Measurements from ENCODE around the gene ASIC2. TPM values are rescaled to one million over a fixed set of nuclear protein-coding genes. Genes with fewer than 3 reads are reported as not detected.

Gene ASIC2
- total and polyA plus RNA-seq, 9 of the 15 experiments (the other 6 are each of a cell fraction or from before 2014, with no cell fraction given): not detected

DNA sequence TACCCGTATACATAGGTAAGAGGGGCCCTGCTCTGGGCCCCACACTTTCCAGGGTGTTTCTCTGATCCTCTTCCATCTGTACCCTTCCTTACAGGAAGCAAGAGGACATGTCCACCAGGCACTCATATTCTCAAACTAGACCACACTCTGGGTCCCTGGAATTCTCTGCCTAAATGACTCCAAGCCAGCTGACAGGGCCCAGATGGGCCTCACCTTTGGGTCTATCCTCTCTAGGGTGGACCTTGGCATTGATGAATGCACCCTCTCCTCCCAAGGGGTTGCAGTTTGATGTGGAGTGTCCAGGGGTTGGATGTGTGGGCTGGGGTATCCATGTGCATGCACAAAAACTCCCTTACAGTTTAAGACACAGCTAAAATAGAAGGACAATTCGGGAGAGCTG, 95.8 kb downstream of the ASIC2 start:
- Histone ChIP-seq H3K9ac (ENCODE audit: insufficient read depth in 1 of 2, low read depth in 2 of 2, low read length in 2 of 2) (no peak overlapping the region), H3K4me2 (ENCODE audit: insufficient read depth, low read length) (no peak overlapping the region), H3K4me1 (replicated peaks in 1 of 2; ENCODE audit: control insufficient read depth in 2 of 2, insufficient read depth in 2 of 2, low read length in 2 of 2) (no peaks in the 10 kb centered on the region), H3K36me3 (ENCODE audit: control insufficient read depth, insufficient read depth, low read length) (no peaks in the 10 kb centered on the region), H3K79me2 (ENCODE audit: control insufficient read depth, insufficient read depth, low read length) (no peaks in the 10 kb centered on the region), H3K9me1 (ENCODE audit: control insufficient read depth, insufficient read depth, low read length) (no peaks in the 10 kb centered on the region), H3K4me3 (no peak overlapping the region), H3K27ac (ENCODE audit: extremely low read depth, low read depth, low read length) (no peak overlapping the region), H2AFZ (ENCODE audit: low read depth, low read length) (no peak overlapping the region), H3K9me3 (replicated peaks; ENCODE audit: control insufficient read depth, insufficient read depth, low read depth, low read length) (no peaks in the 10 kb centered on the region), H3K27me3 (ENCODE audit: control insufficient read depth in 2 of 2, insufficient read depth in 2 of 2, low read length in 2 of 2) (peaks cover 0 to 11% of the 10 kb centered on the region in 2 experiments; a peak in 1 of 5 replicates), H4K20me1 (replicated peaks; ENCODE audit: control insufficient read depth, insufficient read depth, low read length) (no peaks in the 10 kb centered on the region)
- no TSS peak for BruUV-seq (replicated peaks)
- POLR2A ChIA-PET: interaction anchor here (0.7 kb wide), 1 partner anchor 1316 kb away, joined by 3 read pairs; no protein-coding TSS in a partner anchor
- intact Hi-C loops (cut with micrococcal nuclease): no loop called here
- FAIRE-seq (no peak), DNase-seq (ENCODE audit: extremely low read depth in 1 of 4, low spot score in 3 of 4) (no peak), ATAC-seq (no peak)
- CTCF ChIA-PET (ENCODE audit: low intra/inter-chr PET ratio): no interaction called here
- WGBS (ENCODE audit: insufficient coverage, low coverage, missing lambda C conversion rate): 4% methylated on average over 2 of the region's 2 CpGs
- in situ Hi-C loops (cut with MboI): no loop called here
- TF ChIP-seq, protein P1, sequence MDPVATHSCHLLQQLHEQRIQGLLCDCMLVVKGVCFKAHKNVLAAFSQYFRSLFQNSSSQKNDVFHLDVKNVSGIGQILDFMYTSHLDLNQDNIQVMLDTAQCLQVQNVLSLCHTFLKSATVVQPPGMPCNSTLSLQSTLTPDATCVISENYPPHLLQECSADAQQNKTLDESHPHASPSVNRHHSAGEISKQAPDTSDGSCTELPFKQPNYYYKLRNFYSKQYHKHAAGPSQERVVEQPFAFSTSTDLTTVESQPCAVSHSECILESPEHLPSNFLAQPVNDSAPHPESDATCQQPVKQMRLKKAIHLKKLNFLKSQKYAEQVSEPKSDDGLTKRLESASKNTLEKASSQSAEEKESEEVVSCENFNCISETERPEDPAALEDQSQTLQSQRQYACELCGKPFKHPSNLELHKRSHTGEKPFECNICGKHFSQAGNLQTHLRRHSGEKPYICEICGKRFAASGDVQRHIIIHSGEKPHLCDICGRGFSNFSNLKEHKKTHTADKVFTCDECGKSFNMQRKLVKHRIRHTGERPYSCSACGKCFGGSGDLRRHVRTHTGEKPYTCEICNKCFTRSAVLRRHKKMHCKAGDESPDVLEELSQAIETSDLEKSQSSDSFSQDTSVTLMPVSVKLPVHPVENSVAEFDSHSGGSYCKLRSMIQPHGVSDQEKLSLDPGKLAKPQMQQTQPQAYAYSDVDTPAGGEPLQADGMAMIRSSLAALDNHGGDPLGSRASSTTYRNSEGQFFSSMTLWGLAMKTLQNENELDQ (CRISPR knock-in tag; IDR thresholded peaks at IDR 0.05; ENCODE audit: borderline replicate concordance): no peak
- TF ChIP-seq HDAC2 (IDR thresholded peaks at IDR 0.05): no peak
- TF ChIP-seq, protein P2, sequence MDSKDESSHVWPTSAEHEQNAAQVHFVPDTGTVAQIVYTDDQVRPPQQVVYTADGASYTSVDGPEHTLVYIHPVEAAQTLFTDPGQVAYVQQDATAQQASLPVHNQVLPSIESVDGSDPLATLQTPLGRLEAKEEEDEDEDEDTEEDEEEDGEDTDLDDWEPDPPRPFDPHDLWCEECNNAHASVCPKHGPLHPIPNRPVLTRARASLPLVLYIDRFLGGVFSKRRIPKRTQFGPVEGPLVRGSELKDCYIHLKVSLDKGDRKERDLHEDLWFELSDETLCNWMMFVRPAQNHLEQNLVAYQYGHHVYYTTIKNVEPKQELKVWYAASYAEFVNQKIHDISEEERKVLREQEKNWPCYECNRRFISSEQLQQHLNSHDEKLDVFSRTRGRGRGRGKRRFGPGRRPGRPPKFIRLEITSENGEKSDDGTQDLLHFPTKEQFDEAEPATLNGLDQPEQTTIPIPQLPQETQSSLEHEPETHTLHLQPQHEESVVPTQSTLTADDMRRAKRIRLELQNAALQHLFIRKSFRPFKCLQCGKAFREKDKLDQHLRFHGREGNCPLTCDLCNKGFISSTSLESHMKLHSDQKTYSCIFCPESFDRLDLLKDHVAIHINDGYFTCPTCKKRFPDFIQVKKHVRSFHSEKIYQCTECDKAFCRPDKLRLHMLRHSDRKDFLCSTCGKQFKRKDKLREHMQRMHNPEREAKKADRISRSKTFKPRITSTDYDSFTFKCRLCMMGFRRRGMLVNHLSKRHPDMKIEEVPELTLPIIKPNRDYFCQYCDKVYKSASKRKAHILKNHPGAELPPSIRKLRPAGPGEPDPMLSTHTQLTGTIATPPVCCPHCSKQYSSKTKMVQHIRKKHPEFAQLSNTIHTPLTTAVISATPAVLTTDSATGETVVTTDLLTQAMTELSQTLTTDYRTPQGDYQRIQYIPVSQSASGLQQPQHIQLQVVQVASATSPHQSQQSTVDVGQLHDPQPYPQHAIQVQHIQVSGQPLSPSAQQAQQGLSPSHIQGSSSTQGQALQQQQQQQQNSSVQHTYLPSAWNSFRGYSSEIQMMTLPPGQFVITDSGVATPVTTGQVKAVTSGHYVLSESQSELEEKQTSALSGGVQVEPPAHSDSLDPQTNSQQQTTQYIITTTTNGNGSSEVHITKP (IDR thresholded peaks at IDR 0.05; ENCODE audit: partially characterized antibody): no peak
- TF ChIP-seq, protein P3, sequence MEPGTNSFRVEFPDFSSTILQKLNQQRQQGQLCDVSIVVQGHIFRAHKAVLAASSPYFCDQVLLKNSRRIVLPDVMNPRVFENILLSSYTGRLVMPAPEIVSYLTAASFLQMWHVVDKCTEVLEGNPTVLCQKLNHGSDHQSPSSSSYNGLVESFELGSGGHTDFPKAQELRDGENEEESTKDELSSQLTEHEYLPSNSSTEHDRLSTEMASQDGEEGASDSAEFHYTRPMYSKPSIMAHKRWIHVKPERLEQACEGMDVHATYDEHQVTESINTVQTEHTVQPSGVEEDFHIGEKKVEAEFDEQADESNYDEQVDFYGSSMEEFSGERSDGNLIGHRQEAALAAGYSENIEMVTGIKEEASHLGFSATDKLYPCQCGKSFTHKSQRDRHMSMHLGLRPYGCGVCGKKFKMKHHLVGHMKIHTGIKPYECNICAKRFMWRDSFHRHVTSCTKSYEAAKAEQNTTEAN (CRISPR knock-in tag; IDR thresholded peaks at IDR 0.05): no peak
- no peak for TF ChIP-seq SREBF1 (IDR thresholded peaks at IDR 0.05; ENCODE audit: borderline replicate concordance, low read depth, low read length)
- TF ChIP-seq, protein P4, sequence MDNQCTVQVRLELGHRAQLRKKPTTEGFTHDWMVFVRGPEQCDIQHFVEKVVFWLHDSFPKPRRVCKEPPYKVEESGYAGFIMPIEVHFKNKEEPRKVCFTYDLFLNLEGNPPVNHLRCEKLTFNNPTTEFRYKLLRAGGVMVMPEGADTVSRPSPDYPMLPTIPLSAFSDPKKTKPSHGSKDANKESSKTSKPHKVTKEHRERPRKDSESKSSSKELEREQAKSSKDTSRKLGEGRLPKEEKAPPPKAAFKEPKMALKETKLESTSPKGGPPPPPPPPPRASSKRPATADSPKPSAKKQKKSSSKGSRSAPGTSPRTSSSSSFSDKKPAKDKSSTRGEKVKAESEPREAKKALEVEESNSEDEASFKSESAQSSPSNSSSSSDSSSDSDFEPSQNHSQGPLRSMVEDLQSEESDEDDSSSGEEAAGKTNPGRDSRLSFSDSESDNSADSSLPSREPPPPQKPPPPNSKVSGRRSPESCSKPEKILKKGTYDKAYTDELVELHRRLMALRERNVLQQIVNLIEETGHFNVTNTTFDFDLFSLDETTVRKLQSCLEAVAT (IDR thresholded peaks at IDR 0.05): no peak
- no peak for TF ChIP-seq KLF16 (IDR thresholded peaks at IDR 0.05)
- TF ChIP-seq, protein P5, sequence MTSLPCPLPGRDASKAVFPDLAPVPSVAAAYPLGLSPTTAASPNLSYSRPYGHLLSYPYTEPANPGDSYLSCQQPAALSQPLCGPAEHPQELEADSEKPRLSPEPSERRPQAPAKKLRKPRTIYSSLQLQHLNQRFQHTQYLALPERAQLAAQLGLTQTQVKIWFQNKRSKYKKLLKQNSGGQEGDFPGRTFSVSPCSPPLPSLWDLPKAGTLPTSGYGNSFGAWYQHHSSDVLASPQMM (CRISPR knock-in tag; IDR thresholded peaks at IDR 0.05): no peak
- TF ChIP-seq, protein P6, sequence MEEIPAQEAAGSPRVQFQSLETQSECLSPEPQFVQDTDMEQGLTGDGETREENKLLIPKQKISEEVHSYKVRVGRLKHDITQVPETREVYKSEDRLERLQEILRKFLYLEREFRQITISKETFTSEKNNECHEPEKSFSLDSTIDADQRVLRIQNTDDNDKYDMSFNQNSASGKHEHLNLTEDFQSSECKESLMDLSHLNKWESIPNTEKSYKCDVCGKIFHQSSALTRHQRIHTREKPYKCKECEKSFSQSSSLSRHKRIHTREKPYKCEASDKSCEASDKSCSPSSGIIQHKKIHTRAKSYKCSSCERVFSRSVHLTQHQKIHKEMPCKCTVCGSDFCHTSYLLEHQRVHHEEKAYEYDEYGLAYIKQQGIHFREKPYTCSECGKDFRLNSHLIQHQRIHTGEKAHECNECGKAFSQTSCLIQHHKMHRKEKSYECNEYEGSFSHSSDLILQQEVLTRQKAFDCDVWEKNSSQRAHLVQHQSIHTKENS (CRISPR knock-in tag; IDR thresholded peaks at IDR 0.05): no peak
- TF ChIP-seq, protein P7, sequence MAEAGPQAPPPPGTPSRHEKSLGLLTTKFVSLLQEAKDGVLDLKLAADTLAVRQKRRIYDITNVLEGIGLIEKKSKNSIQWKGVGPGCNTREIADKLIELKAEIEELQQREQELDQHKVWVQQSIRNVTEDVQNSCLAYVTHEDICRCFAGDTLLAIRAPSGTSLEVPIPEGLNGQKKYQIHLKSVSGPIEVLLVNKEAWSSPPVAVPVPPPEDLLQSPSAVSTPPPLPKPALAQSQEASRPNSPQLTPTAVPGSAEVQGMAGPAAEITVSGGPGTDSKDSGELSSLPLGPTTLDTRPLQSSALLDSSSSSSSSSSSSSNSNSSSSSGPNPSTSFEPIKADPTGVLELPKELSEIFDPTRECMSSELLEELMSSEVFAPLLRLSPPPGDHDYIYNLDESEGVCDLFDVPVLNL (CRISPR knock-in tag; IDR thresholded peaks at IDR 0.05; ENCODE audit: low read depth): no peak
